Islet precursor cell (in vitro differentiated cells): ENCODE results near the gene NOBOX.
A peak's percentile ranks its signal among the peaks of the same experiment; 100 is the strongest.
"Not testable (repeated sequence)": the region's sequence is repeated elsewhere in the genome, so short reads cannot be mapped to it uniquely, and the experiment has no call there.

Experiments used
- DNase-seq: peaks from one replicate; pipeline ENCODE4 v3.0.0-alpha.2; 2018

NOBOX gene

DNA sequence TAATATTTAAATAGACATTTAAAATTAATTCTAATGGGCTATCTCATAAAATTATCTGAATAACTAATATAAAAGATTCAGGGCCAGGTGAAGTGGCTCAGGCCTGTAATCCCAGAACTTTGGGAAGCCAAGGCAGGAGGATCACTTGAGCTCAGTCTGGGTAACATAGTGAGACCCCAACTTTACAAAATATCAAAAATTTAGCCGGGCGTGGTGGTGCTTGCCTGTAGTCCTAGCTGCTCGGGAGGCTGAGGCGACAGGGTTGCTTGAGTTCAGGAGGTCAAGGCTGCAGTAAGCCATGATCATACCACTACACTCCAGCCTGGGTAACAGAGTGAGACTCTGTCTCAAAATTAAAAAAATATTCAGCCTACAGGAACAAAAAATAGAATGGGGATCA is 12.5 kb downstream of the NOBOX start:
- DNase-seq = peak; percentile 21

DNA sequence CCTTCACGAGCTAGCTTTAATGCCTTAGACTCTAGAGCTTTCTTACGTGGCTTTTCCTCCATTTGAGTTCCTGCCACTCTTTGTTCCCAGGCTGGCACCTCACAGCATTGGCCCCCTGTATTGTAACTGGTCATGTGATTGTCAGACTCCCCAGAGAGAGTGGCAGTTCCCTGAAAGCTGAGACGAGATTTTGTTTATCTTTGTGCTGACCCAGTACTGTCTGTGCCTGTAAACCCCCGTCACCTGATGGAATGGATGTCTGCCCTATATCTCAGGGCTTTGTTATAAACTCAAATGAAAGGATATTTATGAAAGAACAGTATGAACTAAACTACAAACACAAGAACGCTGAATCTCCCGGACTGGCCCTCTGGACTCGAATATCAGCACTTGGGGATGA is 13.0 kb downstream of the NOBOX start:
- DNase-seq = peak; percentile 32

- DNase-seq = peak; percentile 40
Measured at GRCh38 chr7:144388950-144389349, 14.5 kb downstream of the NOBOX start.

DNA sequence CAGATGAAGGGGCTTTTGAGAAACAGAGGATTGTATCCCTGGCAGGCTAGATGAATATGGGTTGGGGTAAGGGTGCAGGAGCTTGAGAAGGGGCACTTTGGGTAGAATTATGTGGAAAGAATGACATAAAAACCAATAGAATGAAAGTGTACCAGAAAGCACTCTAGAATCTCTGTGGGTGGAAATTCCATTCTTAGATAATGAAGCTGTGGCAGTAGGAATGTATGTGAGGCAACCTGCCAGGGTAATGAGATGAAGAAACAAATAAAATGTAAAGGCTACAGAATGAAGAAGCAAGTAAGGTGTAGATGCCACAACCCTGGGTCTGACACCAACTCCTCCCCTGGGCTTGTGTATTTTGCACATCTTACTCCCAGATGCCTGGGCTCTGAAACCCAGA is 16.8 kb downstream of the NOBOX start:
- peak; percentile 35 for DNase-seq

DNA sequence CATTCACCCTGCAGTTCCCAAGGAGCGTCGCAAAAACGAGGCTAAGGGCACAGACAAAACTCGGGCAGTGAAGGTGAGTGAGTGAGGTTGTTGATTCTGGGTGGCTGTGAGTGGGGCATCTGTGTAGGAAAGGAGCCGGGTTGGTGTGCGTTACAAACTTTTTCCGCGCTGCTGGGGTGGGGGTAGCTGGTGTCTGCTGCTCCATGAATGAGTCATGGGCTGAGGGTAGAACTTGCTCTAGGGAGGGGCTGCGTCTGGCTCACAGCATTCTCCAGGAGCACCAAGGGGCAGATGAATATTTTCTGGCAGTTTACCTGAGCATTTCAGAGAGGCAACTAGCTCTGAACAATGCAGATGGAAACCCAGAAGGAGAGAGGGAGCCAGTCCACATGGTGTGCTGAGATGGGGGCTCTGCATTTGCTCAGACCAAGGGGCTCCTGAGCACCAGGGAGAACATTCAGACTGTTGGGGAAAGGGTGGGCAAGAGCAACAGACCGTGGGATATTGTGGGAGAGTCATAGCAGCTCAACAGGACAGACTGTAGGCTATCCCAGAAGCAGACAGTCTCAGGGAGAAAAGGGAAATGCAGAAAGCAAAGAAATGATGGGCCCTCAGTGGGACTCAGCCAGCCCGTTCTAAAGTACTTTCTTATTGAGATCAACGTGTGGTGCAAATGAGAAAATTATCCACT is 18.8 kb downstream of the NOBOX start:
- DNase-seq = peak; percentile 93

GRCh38 chr7:144384071-144384470 is 19.4 kb downstream of the NOBOX start:
- peak; percentile 81 for DNase-seq

GRCh38 chr7:144379776-144380384 is 23.6 kb downstream of the NOBOX start:
- DNase-seq = peak; percentile 44

DNA sequence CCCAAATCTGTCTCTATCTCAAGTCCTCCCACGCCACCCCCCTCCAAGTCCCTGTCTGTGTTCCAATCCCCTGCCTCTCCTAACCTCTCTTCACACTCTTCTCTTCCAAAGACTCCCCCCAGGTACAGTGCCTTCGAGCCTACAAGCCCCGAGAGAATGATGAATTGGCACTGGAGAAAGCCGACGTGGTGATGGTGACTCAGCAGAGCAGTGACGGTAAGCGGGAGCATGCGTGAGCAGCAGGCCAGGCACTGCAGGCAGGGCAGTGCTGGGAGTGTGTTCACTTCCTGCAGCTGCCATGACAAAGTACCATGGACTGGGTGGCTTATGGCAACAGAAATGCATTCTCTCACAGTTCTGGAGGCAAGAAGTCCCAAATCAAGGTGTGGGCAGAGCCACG is 24.8 kb downstream of the NOBOX start:
- DNase-seq = peak; percentile 51

DNA sequence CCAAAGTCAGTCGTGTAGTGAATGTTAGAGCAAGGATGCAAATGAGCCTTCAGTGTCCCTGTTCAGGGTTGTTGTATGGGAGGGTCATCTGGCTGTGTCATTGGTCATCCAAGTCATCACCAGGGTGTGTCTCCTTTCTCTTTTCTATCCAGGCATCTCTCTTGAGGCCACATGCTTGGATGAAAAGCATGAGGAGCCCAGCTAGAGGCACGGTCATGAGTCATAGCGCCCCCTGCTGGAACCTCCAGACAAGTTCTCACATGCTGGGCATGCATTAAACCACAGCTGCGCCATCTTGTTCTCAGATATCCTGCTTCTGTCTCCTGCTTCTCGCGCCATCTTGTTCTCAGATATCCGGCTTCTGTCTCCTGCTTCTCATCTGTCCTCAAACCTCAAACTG is 34.3 kb downstream of the NOBOX start:
- not testable (repeated sequence) for DNase-seq

- DNase-seq = not testable (repeated sequence)
Measured at GRCh38 chr7:144367250-144367649, 36.2 kb downstream of the NOBOX start.

GRCh38 chr7:144365523-144365922 is 38.0 kb downstream of the NOBOX start:
- DNase-seq = not testable (repeated sequence)

DNA sequence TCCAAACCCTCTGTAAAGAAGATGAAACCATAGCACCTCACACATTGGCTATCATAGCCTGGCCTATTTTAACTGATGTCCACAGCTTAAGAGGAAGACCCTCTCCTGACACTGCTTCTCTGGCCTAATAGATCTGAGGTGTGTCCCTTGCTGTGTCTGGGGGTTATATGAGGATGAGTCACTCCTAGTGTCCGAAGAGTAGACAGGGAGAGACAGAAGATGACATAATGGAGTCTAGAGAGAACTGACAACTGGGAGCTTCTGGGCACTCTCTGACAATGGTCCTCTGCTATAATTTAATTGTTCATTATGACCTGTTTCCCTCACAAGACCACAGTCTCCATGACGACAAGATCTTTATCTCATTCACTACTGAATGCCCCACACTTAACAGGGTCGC is 41.4 kb downstream of the NOBOX start:
- DNase-seq = not testable (repeated sequence)

DNA sequence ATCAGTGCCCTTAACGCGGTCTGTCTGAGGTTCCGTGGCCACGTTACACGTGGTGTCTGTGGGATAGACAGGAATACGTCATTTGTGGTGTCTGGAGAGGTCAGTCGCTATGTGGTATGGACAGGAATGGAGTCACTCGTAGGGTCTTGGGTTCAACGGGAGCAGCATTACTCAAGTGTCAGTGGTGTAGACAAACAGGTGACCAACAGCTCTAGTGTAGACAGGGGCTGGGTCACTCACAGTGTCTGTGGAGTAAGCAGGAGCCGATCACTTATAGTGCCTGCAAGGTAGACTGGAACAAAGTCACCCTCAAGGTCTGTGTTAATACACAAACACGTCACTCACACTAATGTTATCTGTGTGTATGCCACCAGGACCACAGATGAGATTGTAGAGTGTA is 46.6 kb downstream of the NOBOX start:
- not testable (repeated sequence) for DNase-seq

DNA sequence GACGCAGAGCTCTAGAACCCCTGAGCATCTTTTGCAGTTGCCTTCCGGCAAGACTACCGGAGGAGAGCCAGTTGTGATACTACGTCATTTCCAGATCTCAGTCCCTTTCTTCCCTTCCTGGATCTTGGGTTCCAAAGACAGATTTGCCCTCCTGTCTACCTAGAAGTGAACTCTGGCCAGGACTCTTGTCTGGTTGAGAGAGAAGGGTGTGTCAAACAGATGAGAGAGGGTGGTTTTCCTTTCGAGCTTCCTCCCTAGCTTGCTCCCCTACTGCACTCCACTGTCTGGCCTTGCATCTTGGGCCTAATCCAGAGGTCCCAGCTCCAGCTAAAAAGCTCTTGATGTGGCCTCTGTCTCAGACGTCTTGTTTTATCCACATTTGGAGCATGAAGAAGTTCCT is 47.3 kb downstream of the NOBOX start:
- not testable (repeated sequence) for DNase-seq

DNA sequence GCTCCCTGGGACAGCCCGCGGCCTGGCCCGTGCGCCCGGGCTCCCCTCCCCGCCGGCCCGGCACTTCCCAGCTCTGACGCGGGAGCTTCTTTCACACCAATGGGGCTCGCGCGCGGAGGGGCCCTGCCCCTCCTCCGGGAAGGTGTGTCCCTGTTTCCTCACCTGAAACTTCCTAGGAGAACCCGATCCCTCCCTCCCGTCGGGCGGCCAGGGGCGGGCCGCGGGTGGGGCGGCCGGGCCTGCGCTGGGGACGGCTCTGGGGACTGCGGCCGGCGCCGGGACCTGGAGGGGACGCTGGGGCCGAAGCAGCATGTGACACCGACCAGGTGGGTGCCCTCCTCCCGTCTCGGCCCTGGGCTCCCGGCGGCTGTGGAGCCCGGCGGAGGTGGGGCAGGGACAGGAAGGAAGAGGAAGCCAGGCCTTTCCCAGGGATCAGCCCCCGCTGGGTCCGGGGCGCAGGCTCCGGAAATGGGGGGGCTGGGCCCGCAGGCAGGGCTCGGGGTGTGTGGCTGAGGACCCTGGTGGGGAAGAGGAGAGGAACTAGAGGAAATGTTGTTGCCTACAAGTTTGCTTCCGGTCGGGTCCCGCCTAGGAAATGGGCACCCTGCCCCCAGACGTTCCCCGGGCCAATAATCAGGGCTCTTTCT is 48.2 kb downstream of the NOBOX start, which contains the start of gene ARHGEF5:
Gene ARHGEF5 (plus strand): TSS at position 227 of the 647 bp plus-strand sequence. CDS start 7,268 bp downstream, outside the sequence.
- DNase-seq = not testable (repeated sequence)

DNA sequence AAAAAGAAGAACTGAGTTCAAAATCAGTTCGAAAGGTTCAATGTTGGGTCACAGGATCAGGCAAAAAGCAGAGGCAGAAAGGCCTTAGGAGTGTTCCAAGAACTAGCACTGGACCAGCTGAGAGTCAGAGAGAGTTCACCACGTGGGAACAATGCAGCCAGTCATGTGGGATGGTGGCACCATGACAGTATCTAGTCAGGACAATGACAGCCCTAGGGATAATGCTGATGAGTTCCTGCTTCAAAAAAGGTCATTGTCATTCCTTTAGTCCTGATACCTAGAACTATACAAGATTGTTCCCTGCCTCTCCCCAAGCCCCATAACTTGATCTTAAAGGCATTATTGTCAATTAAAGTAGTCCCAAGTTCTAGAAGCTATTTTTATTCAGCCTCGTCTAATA is 51.8 kb downstream of the NOBOX start:
- DNase-seq = peak; percentile 47

DNA sequence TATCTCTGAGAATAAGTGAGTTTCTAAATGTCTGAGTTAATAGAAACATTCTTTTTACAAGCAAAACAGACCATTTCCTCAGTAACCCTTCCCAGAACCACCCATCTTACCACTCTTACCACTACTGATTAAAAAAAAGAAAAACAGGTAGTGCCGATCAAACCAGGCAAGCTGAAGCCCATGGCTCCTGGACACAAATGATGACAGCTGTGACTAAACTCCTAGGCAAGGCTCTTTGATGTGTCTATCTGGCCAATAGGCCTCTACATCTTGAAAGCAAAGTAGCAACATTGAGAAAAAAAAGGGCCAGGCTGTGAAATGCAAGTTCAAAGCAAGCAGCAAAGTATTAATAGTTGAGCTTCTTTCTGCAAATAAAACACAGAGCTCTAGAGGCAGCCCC is 54.9 kb downstream of the NOBOX start:
- DNase-seq = not testable (repeated sequence)
